ENCODE results near the gene S100A7A.

Gene S100A7A

DNA sequence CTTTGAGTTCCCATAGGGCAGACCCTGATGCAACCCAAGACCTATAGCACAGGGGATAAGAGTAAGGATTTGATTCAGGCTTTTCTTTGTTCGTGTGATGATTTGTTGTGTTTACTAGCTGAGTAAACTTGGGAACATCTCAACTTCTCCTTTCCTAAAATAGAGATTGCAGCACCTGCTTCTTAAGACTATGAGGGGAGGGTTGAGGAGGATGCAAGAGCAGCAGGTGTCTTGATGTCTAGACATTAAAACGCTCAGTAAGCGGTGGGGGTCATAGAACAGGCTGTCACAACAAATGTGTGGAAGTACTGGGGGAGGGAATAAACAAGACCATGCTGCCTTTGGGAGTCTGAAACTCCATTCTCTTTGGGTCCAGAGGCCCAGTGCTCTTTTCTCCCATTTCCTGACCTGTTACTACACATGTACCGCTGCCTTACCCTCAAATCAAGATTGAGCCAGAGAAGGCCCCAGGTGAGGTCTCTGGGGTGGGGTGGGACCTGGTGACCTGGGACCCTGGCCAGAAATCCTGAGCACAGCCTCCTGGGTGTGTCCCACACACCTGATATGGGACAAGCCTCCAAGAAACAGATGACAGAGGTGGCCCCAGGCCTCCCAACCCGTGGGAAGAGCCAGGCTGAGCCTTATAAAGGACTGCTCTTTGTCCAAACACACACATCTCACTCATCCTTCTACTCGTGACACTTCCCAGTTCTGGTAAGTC lies at the start of gene S100A7A:
TSS of gene S100A7A (plus strand) at position 671 of the 721 bp plus-strand sequence. CDS start 1,563 bp downstream, outside the sequence.
- no peak for DNase-seq

DNA sequence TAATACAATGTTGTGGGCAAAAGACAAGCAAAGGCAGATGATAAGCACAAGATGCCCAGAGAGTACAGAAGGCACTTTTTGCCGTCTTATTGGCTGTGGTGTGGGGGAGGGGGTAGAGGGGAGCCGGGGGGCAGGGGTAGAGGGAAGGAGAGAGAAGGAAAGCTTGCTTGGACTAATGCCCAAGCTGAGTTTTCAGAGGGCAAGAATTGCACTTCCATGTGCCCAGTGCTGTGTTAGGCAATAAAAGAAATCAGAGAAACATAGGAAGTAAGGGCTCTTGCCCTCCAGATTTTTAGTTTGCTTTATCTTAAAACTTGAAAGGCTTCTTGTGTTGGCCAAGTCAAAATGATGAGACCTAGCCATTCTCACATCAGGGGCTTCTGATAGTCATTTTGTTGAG lies 49.2 kb upstream of the S100A7A start:
- DNase-seq, result no peak

DNA sequence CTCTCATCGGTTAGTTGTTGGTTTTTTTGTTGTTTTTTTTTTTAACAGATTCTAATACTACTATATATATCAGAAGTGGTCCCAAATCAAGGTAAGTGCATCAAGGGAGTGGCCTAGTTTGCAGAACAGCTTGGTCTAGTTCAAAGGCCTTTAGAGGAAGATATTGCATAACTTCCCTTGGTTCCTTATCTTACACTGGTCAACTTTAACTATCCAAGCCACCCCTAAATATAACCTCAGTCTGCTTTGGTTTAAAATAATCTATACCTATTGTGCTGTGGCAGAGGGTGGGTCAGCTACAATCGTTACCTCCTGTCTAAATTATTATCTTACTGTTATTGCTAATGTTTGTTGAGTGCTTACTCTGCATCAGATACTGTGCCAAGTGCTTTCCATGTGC lies 47.8 kb upstream of the S100A7A start:
- no peak for DNase-seq

GRCh38 chr1:153370146-153370545 lies 46.2 kb upstream of the S100A7A start:
- no peak for DNase-seq

DNA sequence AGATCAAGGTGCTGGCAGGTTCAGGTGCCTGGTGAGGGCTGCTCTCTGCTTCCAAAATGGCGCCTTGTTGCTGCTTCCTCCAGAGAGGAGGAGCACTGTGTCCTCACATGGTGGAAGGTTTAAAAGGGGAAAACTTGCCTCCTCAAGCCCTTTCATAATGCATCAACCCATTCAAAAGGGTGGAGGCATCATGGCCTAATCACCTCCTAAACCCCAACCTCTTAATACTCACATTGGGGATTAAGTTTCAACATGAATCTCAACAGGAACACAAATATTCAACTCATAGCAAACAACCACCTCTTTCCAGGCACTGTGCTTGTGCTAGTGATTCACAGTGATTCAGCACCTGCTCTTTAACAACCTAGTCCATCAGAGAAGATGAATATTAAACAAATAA lies 45.1 kb upstream of the S100A7A start:
- DNase-seq, result no peak

GRCh38 chr1:153372571-153372970 lies 43.7 kb upstream of the S100A7A start:
- DNase-seq, result no peak

- DNase-seq, result no peak
Measured at GRCh38 chr1:153374071-153374470, 42.2 kb upstream of the S100A7A start.

GRCh38 chr1:153375511-153375910 lies 40.8 kb upstream of the S100A7A start, which contains the start of gene S100A12:
TSS of gene S100A12 (minus strand) at chr1:153375621. CDS start at chr1:153374592, 1,029 bp downstream.
- DNase-seq, result no peak

GRCh38 chr1:153379591-153379990 lies 36.7 kb upstream of the S100A7A start:
- DNase-seq, result no peak

DNA sequence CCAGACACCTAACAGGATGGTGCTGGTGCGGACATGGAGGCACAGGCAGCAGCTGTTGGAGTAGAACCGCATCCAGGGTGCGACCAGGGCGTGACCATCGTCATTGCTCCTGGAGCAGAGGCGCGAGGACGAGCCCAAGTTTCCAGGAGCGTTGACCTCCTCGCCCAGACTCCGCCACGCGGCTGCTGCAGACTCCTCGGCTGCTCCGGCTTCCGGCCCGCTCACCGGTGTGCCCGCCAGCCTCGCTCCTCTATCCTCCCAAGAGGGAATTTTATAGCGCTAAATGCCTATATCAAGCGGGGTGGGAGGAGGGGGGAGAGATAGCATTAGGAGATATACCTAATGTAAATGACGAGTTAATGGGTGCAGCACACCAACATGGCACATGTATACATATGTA lies 35.6 kb upstream of the S100A7A start:
- DNase-seq, result no peak

- no peak for DNase-seq
Measured at GRCh38 chr1:153384958-153385580, 31.3 kb upstream of the S100A7A start.

GRCh38 chr1:153386500-153386901 lies 29.8 kb upstream of the S100A7A start:
- no peak for DNase-seq

GRCh38 chr1:153387001-153387400 lies 29.3 kb upstream of the S100A7A start:
- DNase-seq, result no peak

- DNase-seq, result no peak
Measured at GRCh38 chr1:153387785-153388184, 28.5 kb upstream of the S100A7A start.

DNA sequence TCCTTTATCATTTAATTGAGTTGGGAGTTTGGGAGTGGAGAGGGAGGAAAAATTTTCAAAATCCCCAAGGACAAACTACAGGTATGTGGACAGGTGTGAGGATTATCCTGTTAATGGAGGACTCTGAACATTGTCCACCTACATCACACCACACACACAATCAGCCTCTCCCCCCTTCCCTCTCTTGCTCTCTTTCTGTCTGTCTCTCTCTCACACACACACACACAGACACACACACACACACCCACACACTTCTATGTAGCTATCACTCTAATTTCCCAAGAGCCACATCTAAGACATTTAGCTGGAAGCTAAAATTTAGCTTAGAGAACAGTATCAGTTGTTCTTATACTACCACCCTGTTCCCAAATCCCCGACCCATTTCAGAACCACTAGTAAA lies 26.9 kb upstream of the S100A7A start:
- DNase-seq, result no peak

DNA sequence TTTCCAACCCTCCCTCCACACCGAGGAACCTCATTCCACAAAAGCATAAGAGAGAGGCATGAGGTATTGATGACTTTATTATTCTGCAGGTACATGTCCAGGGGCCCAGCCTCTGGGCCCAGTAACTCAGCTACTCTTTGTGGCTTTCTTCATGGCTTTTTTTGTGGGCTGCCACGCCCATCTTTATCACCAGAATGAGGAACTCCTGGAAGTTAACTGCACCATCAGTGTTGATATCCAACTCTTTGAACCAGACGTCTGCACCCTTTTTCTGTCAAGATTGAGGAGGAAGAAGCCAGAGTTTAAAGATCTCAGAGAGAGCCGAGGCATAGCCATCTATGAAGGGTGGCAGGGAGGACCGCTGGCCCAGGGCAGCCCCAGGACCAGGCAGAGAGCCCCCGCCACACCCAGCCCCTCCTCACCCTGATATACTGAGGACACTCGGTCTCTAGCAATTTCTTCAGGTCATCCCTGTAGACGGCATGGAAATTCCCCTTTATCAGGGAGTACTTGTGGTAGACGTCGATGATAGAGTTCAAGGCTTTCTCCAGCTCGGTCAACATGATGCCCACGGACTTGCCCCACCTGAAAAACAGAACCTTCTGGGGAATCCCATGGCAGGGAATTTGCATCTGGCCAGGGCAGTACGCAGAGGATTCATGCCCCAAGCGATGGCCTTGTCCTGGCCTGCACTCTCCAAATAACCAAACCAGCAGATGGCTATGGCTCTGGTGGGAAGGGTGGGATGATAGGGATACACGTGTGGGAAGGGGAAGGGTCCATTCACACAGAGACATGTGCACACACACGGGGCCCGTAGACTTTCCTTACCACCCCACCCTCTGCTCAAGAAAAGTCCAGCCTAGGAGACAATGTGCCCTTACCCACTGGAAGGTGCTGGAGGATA lies 26.1 kb upstream of the S100A7A start:
- DNase-seq, result no peak

DNA sequence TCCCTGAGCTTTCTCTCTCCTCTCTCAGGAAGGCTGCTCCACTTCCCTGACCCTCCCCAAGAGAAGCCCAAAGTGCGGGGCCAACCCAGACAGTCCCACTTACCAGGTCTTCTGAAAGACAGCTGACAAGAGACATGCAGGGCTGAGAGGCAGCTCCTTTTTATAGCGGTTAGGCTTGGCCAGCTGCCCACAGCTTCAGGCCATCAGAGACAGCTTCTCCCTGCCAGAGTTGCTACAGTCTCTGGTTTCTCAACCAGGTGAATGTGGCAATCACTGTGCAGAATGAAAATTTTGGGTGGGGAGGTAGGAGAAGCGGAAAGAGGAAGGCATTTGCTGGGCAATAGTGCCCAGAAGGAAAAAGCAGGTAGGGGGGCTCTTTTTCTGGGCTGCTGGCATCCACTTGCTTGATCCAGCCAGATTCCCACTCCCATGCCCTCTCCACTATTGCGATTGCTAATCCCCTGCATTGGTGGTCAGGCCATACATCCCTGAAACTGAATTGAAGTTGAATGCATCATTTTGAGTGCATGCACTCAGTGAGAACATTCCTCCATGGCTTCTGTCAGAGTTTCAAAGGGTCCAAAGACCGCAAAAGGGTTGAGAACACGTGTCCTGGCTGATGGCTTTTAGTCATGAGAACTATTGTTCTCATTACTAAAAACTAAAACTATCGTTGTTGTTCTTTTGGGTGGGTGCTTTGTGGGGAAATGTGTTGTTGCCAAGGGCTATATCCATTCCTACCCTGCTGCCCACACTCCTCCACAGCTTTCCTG lies 25.2 kb upstream of the S100A7A start, which contains the start of gene S100A8:
TSS of gene S100A8 (minus strand) at position 136 of the 773 bp plus-strand sequence. CDS start 538 bp downstream, outside the sequence.
- no peak for DNase-seq

GRCh38 chr1:153392258-153392657 lies 24.1 kb upstream of the S100A7A start:
- DNase-seq, result no peak

DNA sequence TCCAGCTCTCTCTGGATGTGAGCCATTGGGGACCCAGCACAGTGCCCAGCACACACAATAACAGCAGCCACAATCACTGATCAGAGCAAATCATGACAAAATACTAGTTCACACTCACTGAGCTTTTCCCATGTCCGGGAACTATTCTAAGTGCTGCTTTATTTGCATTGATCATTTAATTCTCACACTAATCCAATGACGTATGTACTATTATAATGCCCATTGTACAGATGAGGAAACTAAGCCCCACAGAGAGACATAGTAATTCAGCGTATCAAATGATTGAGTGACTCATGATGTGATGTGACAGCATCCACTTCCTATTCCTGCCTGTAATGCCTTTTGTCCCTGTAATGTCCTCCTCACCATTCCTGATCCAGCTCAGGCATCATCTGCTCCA lies 23.5 kb upstream of the S100A7A start:
- DNase-seq, result no peak

DNA sequence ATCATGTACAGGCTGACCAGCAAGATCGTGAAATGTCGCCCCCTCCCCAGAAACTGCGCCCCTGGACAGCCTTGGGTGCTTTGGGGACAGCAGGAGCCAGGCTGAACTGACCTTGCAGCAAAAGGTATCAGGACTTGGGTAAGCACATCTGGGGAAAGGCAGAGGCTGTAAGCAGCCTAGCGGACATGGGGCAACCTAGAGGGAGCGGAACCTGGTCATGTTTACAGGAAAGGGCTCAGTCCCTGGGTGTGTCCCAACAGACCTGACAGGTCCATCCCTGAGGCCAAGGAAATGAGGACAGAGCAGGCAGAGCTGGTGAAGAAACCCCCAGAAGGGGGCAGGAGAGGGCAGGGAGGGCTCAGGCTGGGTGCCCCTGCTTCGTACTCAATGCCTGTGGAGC lies 22.4 kb upstream of the S100A7A start:
- DNase-seq, result no peak

- no peak for DNase-seq
Measured at GRCh38 chr1:153394391-153394790, 21.9 kb upstream of the S100A7A start.

- no peak for DNase-seq
Measured at GRCh38 chr1:153395136-153395685, 21.1 kb upstream of the S100A7A start.

Measured in activated naive CD4-positive, alpha-beta T cell (primary cell).